ENCODE measurements around the gene ALCAM.

- TF ChIP-seq TEAD4 (IDR thresholded peaks at IDR 0.05): no peak
- no peak for TF ChIP-seq YY1 (IDR thresholded peaks at IDR 0.05; ENCODE audit: low read depth)
- TF ChIP-seq FOXM1 (IDR thresholded peaks at IDR 0.05; ENCODE audit: borderline replicate concordance, low read depth): no peak
- no peak for TF ChIP-seq MAX (IDR thresholded peaks at IDR 0.05)
- TF ChIP-seq TCF12 (IDR thresholded peaks at IDR 0.05; ENCODE audit: low read depth): no peak
- TF ChIP-seq RAD21 (IDR thresholded peaks at IDR 0.05; ENCODE audit: low read depth): no peak
- TF ChIP-seq CREB1 (IDR thresholded peaks at IDR 0.05; ENCODE audit: low read depth): no peak
- TF ChIP-seq REST (IDR thresholded peaks at IDR 0.05; ENCODE audit: low read depth): no peak
- TF ChIP-seq TAF1 (IDR thresholded peaks at IDR 0.05; ENCODE audit: low read depth): no peak
- no peak for TF ChIP-seq EP300 (IDR thresholded peaks at IDR 0.05; ENCODE audit: borderline replicate concordance)
- TF ChIP-seq NFIC (IDR thresholded peaks at IDR 0.05): no peak
- TF ChIP-seq ZBTB7A (IDR thresholded peaks at IDR 0.05; ENCODE audit: low read depth): no peak
These were observed 159.8 kb downstream of the ALCAM start for GRCh38 chr3:105526360-105527111.

All from Ishikawa (cell line).